NB4 (cell line): ENCODE data around the gene KCNAB1.

Source experiments
- CTCF ChIP-seq: IDR thresholded peaks from one replicate; pipeline ENCODE4 v1.5.1; 2012; ENCODE audit warnings: low read depth, low read length
- POLR2A ChIP-seq: IDR thresholded peaks from 2 replicates; pipeline ENCODE4 v1.6.1; 2011; ENCODE audit warnings: mild to moderate bottlenecking; ENCODE audit not compliant: insufficient read length; ENCODE audit errors: extremely low read depth

DNA sequence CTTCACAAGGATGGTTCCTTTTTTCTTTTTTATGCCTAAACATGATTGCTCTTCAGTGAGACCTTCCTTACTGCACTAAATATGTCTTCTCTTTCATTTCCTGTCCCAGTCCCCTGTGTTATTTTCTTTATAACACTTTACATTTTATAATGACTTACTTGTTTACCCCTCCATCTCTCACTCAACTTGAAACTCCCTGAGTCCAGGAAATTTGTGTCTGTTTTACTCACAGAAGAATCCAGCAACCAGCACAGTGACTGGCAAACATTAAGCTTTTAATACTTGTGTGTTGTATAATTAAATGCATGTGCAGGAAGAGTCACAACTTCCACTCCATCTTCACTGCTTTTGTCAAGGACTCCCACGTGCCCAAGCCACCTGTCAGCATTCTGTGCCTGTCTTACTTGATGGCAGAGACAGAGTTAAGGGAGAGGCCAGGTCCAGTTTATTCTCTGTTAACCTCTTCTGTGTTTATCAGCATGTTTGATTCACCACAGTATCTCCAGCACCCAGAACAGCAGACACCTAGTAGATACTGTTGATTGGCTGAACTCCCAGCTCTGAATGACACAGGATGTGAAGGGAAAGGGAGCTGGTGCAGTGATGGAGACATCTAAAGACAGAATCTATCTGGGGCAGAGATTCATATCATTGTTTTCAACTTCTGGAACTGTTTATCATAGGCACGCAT is 391.8 kb downstream of the KCNAB1 start:
- TF ChIP-seq CTCF = no peak
- TF ChIP-seq POLR2A = no peak
